NCI-H2081 treated with DMSO at 0.1 percent for 48 hours (cell line): Measurements from ENCODE around the gene STRN.
"Not testable (repeated sequence)": the region's sequence is repeated elsewhere in the genome, so short reads cannot be mapped to it uniquely, and the experiment has no call there.

Source experiments
- DNase-seq: peaks from one replicate; lab custom pipeline; 2025; lab: John Stamatoyannopoulos, UW

Gene STRN

GRCh38 chr2:36839976-36840617, 126.2 kb downstream of the STRN start:
- DNase-seq = no peak

DNA sequence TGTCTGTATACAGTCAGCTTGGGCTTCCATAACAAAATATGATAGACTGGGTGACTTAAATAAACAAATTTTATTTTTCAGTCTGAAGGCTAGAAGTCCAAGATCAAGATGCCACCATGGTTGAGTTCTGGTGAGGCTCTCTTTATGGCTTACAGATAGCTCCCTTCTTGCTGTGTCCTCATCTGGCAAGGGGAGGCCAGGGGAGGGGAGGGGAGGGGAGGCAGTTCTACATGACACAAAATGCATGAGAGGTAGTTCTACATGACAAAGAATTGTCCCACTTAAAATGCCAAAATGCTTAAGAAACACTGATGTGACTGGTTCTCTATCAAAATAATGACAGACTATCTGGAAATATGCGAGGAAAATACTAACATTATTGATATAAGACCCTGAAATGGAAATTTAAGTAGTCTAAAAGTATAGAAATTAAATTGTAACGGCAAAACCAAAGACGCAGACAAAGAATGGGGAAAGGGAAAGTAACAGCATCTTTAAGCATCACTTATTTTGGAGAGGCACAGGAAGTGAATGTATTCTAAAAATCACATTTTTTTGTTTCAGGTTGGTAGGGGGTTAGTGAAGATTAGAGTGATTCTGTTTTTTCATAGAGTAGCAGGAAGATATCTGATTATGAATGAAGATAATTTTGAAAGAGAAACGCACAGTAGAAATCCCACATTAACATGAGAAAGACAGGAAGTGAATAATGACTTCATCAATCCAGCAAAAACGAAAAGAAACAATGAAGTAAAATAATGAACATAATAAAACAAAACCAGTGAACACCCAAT, 131.4 kb downstream of the STRN start:
- no peak for DNase-seq

GRCh38 chr2:36834203-36834602, 132.1 kb downstream of the STRN start:
- DNase-seq = no peak

DNA sequence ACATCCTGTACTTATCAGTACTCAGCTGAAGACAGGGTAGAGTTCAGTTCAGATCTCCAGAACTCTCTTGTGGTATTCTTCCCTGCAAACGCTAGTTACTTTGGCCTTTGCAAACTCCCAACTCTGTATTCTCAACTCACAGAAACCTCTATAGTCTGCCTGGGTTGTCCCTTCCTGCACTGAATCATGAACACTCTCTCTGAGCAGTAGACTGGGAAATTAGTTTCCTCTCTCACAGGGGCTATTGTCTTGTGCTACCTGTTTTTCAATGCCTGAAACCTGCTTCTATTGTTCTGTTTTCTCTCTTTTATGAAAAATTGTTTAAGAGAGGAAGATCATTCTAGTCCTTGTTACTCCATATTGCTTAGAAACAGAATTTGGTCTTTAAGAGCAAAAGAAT, 135.2 kb downstream of the STRN start:
- no peak for DNase-seq

- DNase-seq = not testable (repeated sequence)
These were observed 141.7 kb downstream of the STRN start for GRCh38 chr2:36824683-36825082.

- DNase-seq = no peak
These were observed 142.1 kb downstream of the STRN start for GRCh38 chr2:36824273-36824672.

GRCh38 chr2:36823862-36824261, 142.5 kb downstream of the STRN start:
- no peak for DNase-seq

GRCh38 chr2:36820942-36821605, 145.3 kb downstream of the STRN start:
- no peak for DNase-seq

DNA sequence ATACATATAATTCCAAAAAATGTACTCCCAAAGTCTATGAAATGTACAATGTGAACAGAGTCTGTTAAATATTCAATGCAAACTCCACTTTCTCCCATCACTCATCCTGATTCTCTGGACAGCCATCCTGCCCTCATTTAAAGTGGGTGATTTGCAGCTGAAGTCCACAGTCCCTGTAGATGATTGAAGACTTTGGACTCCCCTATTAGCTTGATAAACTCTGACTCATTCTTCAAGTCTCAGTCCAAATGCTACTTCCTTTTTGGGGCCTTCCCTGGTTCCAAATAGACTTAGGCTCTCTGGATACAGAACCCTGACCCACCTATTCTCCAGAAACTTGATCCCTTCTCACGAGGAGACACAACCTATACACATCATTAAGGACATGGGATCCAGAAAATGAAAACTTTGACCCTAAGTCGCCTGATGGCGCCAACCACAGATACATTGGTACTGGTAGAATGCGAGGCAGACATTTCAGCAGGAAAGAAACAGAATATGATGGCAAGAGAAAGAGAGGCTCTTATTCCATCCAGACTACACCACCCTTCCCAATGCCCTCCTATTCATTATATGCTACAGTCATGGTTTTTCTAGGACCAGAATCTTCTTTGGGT, 147.1 kb downstream of the STRN start:
- no peak for DNase-seq

GRCh38 chr2:36818542-36818941, 147.8 kb downstream of the STRN start:
- DNase-seq = no peak

GRCh38 chr2:36812196-36812595, 154.1 kb downstream of the STRN start:
- no peak for DNase-seq

DNA sequence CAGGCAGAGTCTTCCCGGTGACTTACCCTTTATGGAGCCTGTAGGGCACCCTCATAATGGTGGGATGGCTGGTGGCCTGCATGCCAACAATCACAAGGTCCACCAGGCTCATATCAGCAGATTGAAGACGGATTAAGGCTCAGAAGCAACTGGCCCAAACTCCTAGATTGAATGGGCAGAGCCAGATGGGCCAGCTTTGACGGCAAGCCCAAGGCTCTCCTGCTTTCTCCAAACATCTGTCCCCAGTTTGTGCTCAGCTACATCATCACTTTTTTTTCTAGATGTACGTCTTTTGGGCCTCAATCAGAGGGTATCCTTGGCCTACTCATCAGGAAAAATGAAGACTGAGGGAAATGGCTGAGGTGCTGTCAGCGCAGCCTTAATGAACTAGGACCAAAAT, 155.3 kb downstream of the STRN start:
- no peak for DNase-seq

DNA sequence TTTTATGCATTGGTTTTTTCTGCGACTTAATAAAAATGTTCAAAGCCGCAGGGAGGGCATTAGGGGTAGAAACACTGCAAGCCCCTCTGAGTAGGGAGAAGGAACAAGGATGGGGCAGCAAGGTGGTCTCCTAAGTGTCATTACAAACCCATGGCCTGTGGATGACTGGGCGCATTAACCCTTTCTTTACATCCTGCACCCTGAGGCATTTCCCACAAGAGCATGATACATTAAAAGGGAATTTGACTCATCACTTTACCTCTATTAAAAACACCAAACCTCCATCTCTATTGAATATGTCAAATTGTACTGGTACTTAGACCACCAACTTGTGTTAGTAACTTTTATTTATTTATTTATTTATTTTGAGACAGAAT, 157.3 kb downstream of the STRN start:
- DNase-seq = no peak

DNA sequence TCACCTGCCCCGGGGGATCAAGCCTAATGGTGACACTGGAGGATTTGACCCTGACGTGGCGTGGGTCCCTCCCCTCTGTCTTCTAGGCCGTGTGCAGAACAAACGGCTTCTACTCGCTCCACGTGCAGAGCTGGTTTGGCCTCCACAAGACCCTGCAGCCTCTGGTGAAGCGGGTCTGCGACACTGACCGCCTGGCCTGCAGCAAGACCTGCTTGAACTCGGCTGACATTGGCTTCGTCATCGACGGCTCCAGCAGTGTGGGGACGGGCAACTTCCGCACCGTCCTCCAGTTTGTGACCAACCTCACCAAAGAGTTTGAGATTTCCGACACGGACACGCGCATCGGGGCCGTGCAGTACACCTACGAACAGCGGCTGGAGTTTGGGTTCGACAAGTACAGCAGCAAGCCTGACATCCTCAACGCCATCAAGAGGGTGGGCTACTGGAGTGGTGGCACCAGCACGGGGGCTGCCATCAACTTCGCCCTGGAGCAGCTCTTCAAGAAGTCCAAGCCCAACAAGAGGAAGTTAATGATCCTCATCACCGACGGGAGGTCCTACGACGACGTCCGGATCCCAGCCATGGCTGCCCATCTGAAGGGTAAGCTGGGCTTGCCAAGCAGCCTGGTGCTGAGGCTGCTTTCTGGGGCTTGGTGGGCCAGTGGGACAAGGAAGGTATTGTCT, 157.8 kb downstream of the STRN start:
- DNase-seq = no peak

- no peak for DNase-seq
These were observed 159.0 kb downstream of the STRN start for GRCh38 chr2:36807223-36807886.

GRCh38 chr2:36805635-36806224, 160.6 kb downstream of the STRN start:
- DNase-seq = no peak

DNA sequence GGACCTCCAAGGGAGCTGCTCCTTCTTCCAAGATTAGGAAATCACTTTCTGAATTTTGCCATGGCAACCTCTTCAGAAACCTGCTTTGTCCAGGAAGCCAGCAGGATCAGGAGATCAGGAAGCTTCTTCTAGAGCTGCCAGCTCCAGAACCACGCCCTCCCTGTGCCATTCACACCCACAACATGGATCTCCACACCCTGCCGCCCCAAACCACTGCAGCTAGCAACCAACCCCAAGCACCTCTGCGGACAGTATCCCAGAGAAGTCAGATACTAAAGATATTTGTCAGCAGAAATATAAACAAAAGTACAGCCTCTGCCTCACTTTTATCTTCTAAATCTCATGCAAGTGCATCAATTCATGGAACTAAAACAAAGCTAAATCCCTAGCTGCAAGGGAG, 163.4 kb downstream of the STRN start:
- DNase-seq = no peak

GRCh38 chr2:36801088-36801487, 165.2 kb downstream of the STRN start:
- DNase-seq = no peak

- no peak for DNase-seq
These were observed 166.0 kb downstream of the STRN start for GRCh38 chr2:36800381-36800780.

GRCh38 chr2:36798724-36799123, 167.6 kb downstream of the STRN start:
- DNase-seq = no peak
